Measurements from ENCODE around the gene PLCXD1. TPM values are rescaled to one million over a fixed set of nuclear protein-coding genes. Genes with fewer than 3 reads are reported as not detected.

Gene PLCXD1
- polyA plus RNA-seq, 2 of the 4 experiments (the other 2 are of a cell fraction): 64.6 to 67.9 TPM

DNA sequence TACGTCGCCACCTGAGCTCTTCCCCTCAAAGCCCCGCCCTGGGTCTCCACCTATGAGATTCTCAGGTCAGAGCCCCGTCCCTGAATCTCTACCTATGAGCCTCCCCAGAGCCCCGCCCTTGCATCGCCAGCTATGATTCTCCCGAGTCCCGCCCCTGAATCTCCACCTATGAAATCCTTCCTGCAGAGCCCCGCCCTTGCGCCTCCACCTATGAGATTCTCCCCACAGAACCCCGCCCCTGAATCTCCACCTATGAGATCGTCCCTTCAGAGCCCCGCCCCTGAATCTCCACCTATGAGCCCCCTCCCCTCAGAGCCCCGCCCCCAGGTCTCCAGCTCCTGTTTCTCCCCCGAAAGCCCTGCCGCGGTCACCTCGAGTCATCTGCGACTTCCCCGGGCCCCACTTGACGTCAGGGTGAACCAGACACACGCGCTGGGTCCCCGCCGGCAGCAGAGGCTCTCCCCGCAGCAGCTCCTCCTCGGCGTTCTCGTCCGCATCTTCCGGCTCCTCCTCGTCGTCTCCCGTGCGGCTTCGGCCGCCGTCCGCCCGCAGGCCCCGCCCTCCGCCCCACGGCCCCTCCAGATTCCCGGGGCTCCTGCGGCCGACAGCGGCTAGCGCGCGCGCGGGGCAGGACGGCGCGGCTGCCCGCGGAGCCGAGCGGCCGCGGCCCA, 37.0 kb downstream of the PLCXD1 start (continued):
- no peak for TF ChIP-seq ZNF302 (CRISPR knock-in tag; IDR thresholded peaks at IDR 0.05)
- peak; percentile 82 to 90; a peak in 3 of 5 replicates for TF ChIP-seq JUN (IDR thresholded peaks at IDR 0.05)

DNA sequence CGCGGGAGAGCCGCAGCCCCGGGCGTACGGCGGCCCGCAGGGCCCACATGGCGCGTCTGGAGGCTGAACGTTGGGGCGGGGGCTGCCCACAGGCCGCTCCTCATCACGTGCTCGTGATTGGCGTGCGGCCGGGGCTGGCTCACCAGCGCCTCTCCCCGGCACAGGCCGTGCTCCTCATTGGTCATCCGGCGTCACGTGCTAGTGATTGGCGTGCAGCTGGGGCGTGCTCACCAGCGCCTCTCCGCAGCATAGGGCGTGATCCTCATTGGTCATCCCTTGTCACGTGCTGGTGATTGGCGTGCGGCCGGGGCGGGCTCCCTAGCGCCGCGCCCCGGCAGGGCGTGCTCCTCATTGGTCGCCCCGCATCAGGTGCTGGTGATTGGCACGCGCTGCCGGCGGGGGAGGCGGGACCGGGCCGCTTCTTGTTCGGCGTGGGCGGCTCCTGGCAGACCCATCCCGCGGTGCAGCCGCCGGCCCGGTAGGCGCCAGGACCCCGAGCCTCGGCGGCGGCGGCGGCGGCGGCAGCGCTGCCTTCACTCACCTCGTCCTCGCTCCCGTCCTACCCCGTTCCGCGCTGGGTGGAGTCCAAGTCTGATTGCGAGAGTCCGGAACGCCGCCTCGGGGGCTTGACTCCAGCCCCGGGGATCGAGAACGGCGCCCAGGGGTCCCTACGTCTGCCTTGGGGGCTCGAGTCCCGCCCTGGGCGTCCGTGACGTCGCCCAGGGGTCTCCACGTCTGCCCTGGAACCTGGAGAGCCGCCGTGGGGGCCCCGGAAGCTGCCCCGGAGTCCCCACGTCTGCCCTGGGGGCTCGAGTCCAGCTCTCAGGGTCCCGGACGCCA, 37.8 kb downstream of the PLCXD1 start, which contains the start of gene GTPBP6:
Gene GTPBP6, minus strand, starts transcription at position 58 of the 840 bp plus-strand sequence. Its CDS starts 9 bp downstream, at position 49.
- Histone ChIP-seq H3K27ac (peak within 1 kb of the TSS; percentile 98 to 99), H3K4me1 (peaks cover 29% of the 10 kb centered on the region; the same call in 2 of the 3 replicates), H3K4me3 (peak within 1 kb of the TSS; percentile 100), H3K9me3 (no peaks in the 10 kb centered on the region), H3K4me2 (peak within 1 kb of the TSS; percentile 98)
- FAIRE-seq: no peak
- WGBS (ENCODE audit: missing lambda C conversion rate): no CpG with 5 or more reads among the region's 97 CpGs
- peak; percentile 66 to 76 for ATAC-seq
- CTCF ChIA-PET: no interaction called here
- POLR2A ChIA-PET: no interaction called here
- DNase-seq (ENCODE audit: low read depth in 1 of 2, low spot score in 1 of 2): peak; percentile 98 to 100
- TF ChIP-seq HOXA7 (CRISPR knock-in tag; IDR thresholded peaks at IDR 0.05) (no peak), POLR2A (IDR thresholded peaks at IDR 0.05; ENCODE audit: low read length) (no peak), NR3C1 (IDR thresholded peaks at IDR 0.05) (no peak), EHF (CRISPR knock-in tag; IDR thresholded peaks at IDR 0.05) (no peak), CBX2 (IDR thresholded peaks at IDR 0.05; ENCODE audit: borderline replicate concordance, low read depth) (no peak), EP300 (IDR thresholded peaks at IDR 0.05) (no peak), KDM1A (IDR thresholded peaks at IDR 0.05; ENCODE audit: low read depth) (no peak), EHMT2 (IDR thresholded peaks at IDR 0.05; ENCODE audit: low read depth) (no peak), MYC (IDR thresholded peaks at IDR 0.05; ENCODE audit: borderline replicate concordance, low read length) (0 out of 2 replicates have a peak, but pooled peaks have one; percentile 23), CHD4 (IDR thresholded peaks at IDR 0.05; ENCODE audit: borderline replicate concordance) (no peak), CHD2 (IDR thresholded peaks at IDR 0.05; ENCODE audit: low read length, partially characterized antibody) (peak; percentile 16), ZSCAN20 (CRISPR knock-in tag; IDR thresholded peaks at IDR 0.05) (no peak), NPAS2 (CRISPR knock-in tag; IDR thresholded peaks at IDR 0.05; ENCODE audit: borderline replicate concordance) (peak; percentile 75), MAZ (IDR thresholded peaks at IDR 0.05; ENCODE audit: borderline replicate concordance, low read depth, low read length) (0 out of 2 replicates have a peak, but pooled peaks have one; percentile 10), POLR2AphosphoS2 (conservative IDR thresholded peaks at IDR 0.05; ENCODE audit: low read length) (no peak), GATA3 (IDR thresholded peaks at IDR 0.05; ENCODE audit: borderline replicate concordance) (no peak), KDM5A (IDR thresholded peaks at IDR 0.05) (no peak), PHF8 (IDR thresholded peaks at IDR 0.05; ENCODE audit: borderline replicate concordance, low read depth) (peak; percentile 30; the same call in 1 of the 2 replicates), RAD21 (conservative IDR thresholded peaks at IDR 0.05 in 1 of 2, IDR thresholded peaks at IDR 0.05 in 1 of 2) (no peak), HOXB13 (CRISPR knock-in tag; IDR thresholded peaks at IDR 0.05; ENCODE audit: low read depth) (no peak), SREBF2 (IDR thresholded peaks at IDR 0.05) (no peak), CEBPB (IDR thresholded peaks at IDR 0.05) (no peak), CBX8 (IDR thresholded peaks at IDR 0.05) (no peak), ZFP36 (IDR thresholded peaks at IDR 0.05; ENCODE audit: borderline replicate concordance, partially characterized antibody) (no peak)
- TF ChIP-seq, protein P1, sequence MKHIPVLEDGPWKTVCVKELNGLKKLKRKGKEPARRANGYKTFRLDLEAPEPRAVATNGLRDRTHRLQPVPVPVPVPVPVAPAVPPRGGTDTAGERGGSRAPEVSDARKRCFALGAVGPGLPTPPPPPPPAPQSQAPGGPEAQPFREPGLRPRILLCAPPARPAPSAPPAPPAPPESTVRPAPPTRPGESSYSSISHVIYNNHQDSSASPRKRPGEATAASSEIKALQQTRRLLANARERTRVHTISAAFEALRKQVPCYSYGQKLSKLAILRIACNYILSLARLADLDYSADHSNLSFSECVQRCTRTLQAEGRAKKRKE (CRISPR knock-in tag; IDR thresholded peaks at IDR 0.05; ENCODE audit: low read depth): no peak
- TF ChIP-seq, protein P2, sequence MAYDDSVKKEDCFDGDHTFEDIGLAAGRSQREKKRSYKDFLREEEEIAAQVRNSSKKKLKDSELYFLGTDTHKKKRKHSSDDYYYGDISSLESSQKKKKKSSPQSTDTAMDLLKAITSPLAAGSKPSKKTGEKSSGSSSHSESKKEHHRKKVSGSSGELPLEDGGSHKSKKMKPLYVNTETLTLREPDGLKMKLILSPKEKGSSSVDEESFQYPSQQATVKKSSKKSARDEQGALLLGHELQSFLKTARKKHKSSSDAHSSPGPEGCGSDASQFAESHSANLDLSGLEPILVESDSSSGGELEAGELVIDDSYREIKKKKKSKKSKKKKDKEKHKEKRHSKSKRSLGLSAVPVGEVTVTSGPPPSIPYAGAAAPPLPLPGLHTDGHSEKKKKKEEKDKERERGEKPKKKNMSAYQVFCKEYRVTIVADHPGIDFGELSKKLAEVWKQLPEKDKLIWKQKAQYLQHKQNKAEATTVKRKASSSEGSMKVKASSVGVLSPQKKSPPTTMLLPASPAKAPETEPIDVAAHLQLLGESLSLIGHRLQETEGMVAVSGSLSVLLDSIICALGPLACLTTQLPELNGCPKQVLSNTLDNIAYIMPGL (CRISPR knock-in tag; IDR thresholded peaks at IDR 0.05; ENCODE audit: borderline replicate concordance): no peak
- TF ChIP-seq, protein P3, sequence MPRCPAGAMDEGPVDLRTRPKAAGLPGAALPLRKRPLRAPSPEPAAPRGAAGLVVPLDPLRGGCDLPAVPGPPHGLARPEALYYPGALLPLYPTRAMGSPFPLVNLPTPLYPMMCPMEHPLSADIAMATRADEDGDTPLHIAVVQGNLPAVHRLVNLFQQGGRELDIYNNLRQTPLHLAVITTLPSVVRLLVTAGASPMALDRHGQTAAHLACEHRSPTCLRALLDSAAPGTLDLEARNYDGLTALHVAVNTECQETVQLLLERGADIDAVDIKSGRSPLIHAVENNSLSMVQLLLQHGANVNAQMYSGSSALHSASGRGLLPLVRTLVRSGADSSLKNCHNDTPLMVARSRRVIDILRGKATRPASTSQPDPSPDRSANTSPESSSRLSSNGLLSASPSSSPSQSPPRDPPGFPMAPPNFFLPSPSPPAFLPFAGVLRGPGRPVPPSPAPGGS (IDR thresholded peaks at IDR 0.05): peak; percentile 74; the same call in 2 of the 3 replicates
- TF ChIP-seq, protein P4, sequence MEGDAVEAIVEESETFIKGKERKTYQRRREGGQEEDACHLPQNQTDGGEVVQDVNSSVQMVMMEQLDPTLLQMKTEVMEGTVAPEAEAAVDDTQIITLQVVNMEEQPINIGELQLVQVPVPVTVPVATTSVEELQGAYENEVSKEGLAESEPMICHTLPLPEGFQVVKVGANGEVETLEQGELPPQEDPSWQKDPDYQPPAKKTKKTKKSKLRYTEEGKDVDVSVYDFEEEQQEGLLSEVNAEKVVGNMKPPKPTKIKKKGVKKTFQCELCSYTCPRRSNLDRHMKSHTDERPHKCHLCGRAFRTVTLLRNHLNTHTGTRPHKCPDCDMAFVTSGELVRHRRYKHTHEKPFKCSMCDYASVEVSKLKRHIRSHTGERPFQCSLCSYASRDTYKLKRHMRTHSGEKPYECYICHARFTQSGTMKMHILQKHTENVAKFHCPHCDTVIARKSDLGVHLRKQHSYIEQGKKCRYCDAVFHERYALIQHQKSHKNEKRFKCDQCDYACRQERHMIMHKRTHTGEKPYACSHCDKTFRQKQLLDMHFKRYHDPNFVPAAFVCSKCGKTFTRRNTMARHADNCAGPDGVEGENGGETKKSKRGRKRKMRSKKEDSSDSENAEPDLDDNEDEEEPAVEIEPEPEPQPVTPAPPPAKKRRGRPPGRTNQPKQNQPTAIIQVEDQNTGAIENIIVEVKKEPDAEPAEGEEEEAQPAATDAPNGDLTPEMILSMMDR (IDR thresholded peaks at IDR 0.05): no peak; the same call in 2 of the 3 replicates
- TF ChIP-seq, protein P5, sequence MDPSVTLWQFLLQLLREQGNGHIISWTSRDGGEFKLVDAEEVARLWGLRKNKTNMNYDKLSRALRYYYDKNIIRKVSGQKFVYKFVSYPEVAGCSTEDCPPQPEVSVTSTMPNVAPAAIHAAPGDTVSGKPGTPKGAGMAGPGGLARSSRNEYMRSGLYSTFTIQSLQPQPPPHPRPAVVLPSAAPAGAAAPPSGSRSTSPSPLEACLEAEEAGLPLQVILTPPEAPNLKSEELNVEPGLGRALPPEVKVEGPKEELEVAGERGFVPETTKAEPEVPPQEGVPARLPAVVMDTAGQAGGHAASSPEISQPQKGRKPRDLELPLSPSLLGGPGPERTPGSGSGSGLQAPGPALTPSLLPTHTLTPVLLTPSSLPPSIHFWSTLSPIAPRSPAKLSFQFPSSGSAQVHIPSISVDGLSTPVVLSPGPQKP (IDR thresholded peaks at IDR 0.05; ENCODE audit: low read depth, low read length): no peak

All from A549 (cell line).